C4-2B (cell line): Measurements from ENCODE around the gene PTPRD.

Experiments used
- CTCF ChIP-seq: fragments of 450-650 bp; conservative IDR thresholded peaks from 2 replicates; pipeline ENCODE4 v1.5.1; 2017; ENCODE audit warnings: mild to moderate bottlenecking
- ZFX ChIP-seq: fragments of 450-650 bp; IDR thresholded peaks from 2 replicates; pipeline ENCODE4 v1.6.1; 2017

GRCh38 chr9:9847750-9848149 lies 765.1 kb downstream of the PTPRD start:
- TF ChIP-seq CTCF (no peak), ZFX (no peak)
